CD4-positive, alpha-beta T cell treated with Interferon alpha-2 for 1 hour (primary cell): ENCODE measurements around the gene RPRD2.
"Not testable (repeated sequence)": the region's sequence is repeated elsewhere in the genome, so short reads cannot be mapped to it uniquely, and the experiment has no call there.

Experiments
- DNase-seq, 2 donors: peaks; one replicate each; pipeline ENCODE4 v3.0.0-alpha.2; 2020 to 2022

The RPRD2 gene

DNA sequence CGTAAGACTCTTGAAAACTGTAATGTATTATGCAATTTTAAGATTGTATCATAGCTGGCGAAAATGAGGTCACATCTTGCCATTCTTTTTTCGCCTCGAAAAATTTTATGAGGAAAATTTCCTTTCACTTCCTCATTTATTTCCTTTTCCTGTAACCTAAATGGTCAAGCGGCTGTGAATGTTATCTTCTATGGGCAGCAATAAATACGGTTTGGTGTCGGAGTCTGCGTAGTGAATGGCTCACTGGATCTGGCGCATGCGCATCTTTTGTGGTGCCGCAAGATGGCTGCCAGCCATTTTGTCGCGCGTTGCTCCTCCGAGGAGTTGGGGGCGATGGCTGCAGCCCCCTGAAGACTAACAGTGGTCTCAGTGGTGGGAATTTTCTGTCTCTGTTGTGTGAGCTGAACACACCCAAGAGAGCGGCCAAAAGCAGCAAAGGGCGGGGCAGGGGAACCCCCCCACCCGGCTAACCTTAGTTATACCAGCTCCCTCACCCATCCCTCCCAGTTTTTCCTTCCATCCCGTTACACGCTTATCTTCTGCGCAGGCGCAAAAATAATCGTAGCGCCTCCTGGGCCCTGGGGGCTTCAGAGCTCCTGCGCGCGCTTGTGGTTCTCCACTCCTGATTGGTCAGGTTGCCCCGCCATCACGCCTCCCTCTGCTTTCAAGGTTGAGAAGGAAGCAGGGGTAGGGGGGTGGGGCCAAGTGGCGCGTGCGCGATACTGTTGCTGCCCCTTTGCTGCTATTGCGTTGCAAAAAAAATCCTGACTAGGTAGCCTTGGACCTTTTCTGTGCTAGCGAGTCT is at the start of gene RPRD2:
RPRD2 (plus strand) TSS at position 722 of the 805 bp plus-strand sequence. CDS start 568 bp downstream, outside the sequence.
- peak; percentile 99 to 100 for DNase-seq

- not testable (repeated sequence) for DNase-seq
These were observed 49.3 kb upstream of the RPRD2 start for GRCh38 chr1:150314691-150315090.

GRCh38 chr1:150320667-150320978 is 43.3 kb upstream of the RPRD2 start:
- DNase-seq: no peak

DNA sequence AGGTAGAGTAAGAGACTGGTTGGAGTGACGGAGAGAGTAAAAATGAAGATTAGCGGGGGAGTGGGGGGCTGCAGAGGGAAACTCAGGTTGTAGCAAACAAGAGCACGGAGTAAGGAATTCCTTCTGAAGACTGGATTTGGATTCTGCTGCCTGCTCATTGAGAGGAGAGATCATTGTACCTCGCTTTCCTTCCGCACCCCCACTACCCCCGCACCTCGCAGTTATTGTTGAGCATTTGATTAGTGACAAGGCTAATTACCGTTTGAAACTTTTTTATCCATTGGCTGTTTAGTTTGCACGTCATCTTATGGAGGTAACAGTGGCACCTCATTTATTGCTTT is 42.2 kb upstream of the RPRD2 start:
- DNase-seq: peak in 1 of 2 donors; percentile 31

DNA sequence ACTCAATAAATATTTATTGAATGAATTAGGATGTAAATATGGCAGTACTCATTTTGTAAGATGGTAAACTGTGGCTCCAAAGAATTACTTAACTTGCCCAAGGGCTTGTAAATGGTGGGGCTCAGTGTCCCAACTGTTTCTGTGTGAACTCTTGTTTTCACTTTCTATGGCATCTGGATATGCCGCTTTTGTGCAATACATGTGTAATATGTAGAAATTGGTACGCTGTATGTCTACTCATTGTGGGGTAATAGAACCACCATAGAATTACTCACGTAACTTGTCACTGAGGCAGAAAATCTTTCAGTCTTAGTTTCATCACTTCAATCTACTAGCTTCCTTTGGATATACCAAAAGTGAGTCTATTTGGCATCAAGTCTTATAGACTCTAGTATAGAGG is 41.6 kb upstream of the RPRD2 start:
- peak; percentile 23 for DNase-seq

DNA sequence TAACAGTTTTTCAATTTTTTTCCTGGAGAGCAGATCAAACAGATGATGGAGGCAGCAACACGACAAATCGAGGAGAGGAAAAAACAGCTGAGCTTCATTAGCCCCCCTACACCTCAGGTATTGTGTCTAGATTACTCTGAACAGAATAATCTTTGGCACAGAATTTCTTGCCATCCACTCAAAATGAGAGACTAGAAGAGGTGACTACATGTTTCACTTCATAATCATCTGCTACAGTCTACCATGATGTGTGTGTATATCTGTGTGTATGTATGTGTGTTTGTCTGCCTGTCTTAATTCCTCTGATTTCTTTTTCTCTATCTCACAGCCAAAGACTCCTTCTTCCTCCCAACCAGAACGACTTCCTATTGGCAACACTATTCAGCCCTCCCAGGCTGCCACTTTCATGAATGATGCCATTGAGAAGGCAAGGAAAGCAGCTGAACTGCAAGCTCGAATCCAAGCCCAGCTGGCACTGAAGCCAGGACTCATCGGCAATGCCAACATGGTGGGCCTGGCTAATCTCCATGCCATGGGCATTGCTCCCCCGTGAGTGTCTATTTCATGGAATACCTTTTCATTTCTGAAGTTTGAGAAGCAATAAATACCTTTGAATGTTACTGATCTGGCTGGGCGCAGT is 31.2 kb upstream of the RPRD2 start:
- no peak for DNase-seq

DNA sequence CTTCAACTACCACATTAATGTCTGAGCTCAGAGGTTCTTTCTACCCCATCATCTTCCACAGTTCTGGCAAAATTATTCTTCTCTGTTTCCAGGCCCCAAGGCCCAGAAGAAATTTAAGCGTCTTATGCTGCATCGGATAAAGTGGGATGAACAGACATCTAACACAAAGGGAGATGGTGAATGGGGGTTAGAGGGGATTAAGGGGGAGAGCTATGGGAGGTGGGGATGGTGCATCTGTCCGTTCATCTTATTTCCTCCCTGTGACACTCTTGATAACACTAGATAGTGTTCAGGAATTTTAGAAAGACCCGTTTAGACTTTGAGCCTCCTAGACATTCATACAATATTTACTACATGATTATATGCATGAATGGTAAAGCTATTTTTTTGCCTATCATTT is 17.6 kb upstream of the RPRD2 start:
- DNase-seq: no peak

- DNase-seq: no peak
These were observed 11.1 kb upstream of the RPRD2 start for GRCh38 chr1:150352866-150353265.

DNA sequence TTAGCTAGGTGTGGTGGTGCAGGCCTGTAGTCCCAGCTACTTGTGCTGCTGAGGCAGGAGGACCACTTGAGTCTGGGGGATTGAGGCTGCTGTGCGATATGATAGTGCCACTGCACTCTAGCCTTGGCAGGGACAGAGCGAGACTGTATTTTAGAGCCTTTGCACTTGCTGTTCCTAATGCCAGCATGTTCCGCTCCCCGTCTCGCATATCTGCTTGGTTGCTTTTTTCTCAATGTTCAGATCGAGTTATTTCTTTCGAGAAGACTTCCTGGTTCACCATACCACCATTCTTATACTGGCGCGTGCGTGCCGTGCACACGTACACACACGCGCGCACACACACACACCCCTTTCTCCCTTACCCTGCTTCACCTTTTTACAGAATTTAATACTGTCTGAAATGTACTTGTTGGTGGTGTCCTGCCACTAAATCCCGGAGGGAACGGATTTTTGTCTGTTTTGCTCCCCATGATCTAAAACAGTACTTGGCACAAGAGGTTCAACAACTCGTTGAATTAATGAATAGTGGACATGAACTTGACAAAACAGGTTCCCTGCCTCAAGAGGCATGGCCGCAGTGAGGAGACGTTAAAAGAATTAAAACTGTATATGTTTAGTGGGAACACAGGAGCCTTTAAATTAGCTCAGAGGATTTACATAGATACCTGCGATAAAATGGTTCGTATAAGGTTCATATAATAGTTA is 1.1 kb upstream of the RPRD2 start:
- peak in 1 of 2 donors; percentile 49 for DNase-seq

GRCh38 chr1:150364231-150365003 is 470 bp downstream of the RPRD2 start:
- peak; percentile 77 to 83 for DNase-seq

- peak in 1 of 2 donors; percentile 24 for DNase-seq
These were observed 2.0 kb downstream of the RPRD2 start for GRCh38 chr1:150365941-150366340.

DNA sequence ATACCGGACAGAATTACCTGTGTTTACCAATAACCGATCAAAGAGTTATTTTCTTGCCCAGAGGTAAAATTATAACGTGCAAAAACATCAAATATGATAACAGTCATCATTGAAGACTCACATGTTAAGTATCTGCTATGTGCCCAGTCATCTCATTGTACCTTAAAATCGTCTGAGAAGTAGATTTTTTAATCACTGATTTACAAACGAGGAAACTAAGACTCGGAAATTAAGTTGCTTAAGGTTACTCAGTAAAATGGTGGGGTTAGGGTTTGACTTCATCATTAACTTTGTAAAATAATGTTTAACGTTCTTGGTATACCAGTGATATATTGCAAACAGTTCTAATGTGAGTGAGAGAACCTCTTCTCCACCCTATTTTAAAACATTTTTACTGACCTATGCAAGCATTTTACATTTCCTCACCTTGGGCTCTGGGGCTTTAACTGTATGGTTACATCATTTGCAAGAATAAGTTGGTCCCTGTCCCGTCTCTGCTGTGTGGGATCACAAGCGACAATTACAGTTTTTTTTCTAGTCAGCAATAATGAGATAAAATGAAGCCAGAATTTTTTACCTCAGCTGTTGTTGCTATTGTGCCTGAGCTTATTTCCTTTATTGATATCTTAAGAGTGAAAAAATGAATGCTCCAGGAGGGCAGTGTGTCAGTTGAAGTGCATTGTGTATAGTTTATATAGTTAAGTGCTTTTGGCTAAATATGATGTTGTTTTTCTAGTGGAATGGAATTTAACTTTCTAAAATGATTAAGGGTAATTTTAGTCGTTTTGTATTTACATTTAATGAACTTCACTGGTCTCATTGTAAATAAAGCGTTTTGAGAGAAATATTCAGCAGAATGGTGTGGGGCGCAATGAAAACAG is 2.7 kb downstream of the RPRD2 start:
- DNase-seq: peak in 1 of 2 donors; percentile 10

GRCh38 chr1:150371110-150371509 is 7.2 kb downstream of the RPRD2 start:
- no peak for DNase-seq

DNA sequence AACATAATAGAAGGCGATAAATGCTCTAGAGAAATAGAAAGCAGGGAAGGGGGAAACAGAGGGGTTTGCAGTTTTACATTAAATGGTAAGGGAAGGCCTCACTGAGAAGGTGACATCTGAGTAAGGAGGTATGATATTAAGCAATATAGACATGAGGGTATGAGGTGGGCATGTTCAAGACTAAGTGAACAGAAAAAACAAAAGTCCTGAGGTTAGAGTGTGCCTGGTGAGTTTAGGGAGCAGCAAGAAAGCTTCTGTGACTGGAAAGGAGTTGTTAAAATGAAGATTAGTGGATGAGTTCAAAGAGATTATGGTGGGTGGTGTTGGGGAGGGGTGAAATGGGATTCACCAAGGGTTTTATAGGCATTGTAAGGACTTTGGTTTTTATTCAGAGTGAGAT is 8.6 kb downstream of the RPRD2 start:
- no peak for DNase-seq

GRCh38 chr1:150376110-150376509 is 12.2 kb downstream of the RPRD2 start:
- no peak for DNase-seq

DNA sequence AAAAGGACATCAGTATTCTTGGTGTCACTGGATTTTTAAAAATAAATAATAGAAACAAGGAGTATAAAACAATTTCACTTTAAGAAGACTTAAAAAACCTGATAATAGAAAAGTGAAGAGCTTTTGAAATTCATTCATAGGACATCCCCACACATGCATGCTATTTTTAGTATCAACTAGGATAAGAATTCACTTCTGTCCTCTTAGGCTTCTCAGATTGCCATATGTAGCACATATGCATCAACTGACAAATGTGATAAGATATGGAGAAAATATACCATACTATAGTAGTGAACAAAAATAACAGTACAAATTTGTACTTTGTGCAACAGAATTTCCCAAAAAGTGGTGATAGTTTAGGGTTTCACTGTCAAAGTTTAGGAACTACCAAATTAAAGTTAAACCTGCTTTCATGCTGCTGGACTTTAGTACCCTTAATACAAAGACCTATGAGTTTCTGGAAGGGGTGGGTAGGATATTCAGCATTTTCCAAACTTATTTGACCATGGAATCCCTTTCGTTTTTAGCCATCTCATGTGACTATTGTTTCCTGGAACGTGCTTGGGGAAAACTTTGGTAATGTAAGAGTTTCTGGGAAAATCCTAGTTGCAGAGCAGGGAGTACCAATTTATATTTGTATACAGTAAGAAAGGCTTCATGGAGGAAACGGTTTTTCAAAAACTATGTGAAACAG is 19.8 kb downstream of the RPRD2 start:
- no peak for DNase-seq

GRCh38 chr1:150385537-150386445 is 21.8 kb downstream of the RPRD2 start:
- DNase-seq: no peak

DNA sequence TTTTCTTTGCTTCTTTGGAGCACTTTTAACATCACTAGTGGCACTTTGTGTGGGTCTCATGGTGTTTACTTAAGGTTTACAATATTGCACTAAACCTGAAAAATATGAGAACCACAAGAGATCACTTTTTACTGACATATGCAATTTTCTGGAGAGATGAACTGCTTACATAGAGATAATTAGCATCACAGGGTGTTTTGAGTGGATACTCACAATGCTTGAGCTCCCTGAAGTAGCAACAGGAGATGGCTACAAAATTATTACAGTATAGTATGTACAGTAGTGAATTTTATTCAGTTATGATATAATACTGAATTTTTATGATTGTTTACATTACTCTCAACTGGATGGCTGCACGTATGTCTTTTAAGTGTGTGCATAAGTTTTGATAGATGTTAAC is 22.6 kb downstream of the RPRD2 start:
- DNase-seq: no peak

GRCh38 chr1:150387200-150387599 is 23.3 kb downstream of the RPRD2 start:
- no peak for DNase-seq

DNA sequence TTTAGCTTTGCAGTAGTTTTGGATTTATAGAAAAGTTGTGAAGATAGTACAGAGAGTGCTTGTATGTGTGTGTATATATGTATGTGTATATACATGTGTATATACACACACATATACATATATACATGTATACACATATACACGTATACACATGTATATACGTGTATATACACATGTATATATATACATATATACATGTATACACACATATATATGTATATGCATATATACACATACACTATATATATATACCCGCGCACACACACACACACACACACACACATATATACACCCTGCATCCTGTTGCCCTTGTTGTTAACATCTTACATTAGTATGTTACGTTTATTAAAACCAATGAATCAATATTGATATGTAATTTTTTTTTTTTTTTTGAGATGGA is 24.3 kb downstream of the RPRD2 start:
- DNase-seq: no peak
